Large intestine (tissue), 12 donors: ENCODE data around the gene SNUPN. TPM values are rescaled to one million over a fixed set of nuclear protein-coding genes. Genes with fewer than 3 reads are reported as not detected.

Source experiments
- DNase-seq, 2 donors: peaks; one replicate each; pipeline versions ENCODE4 v3.0.0 to v3.0.0-alpha.2; 2013
- H3K27ac ChIP-seq: one replicate; pipeline ENCODE4 v1.5.1; 2013; ENCODE audit warnings: low read length
- H3K27me3 ChIP-seq: 2 replicates; pipeline ENCODE4 v1.6.1; 2013; ENCODE audit warnings: low read length; ENCODE audit not compliant: control insufficient read depth, insufficient read depth
- H3K36me3 ChIP-seq: 2 replicates; pipeline ENCODE4 v1.6.1; 2013; ENCODE audit warnings: low read length; ENCODE audit not compliant: control insufficient read depth, insufficient read depth
- H3K4me1 ChIP-seq: one replicate; pipeline ENCODE4 v1.6.1; 2013; ENCODE audit warnings: low read length; ENCODE audit not compliant: control insufficient read depth, insufficient read depth
- H3K4me3 ChIP-seq: one replicate; pipeline ENCODE4 v1.5.1; 2013; ENCODE audit warnings: low read length
- H3K9me3 ChIP-seq: one replicate; pipeline ENCODE4 v1.6.1; 2013; ENCODE audit warnings: mild to moderate bottlenecking, low read depth, low read length, moderate library complexity; ENCODE audit not compliant: control insufficient read depth
- WGBS: methylation state at CpG from one replicate; pipeline ENCODE4 v1.1.5; 2013; ENCODE audit warnings: low lambda C conversion rate; ENCODE audit not compliant: insufficient coverage; 5-methylcytosine and 5-hydroxymethylcytosine counted together
- long read RNA-seq, 11 donors: transcript quantifications; one replicate each; lab custom pipeline, GENCODE V29; 2026
- polyA plus RNA-seq: library from polyadenylated mRNA; unstranded; fragments of 120-200 nt; gene quantifications from one replicate; pipeline ENCODE4 v1.2.1, GENCODE V29; 2013

Gene SNUPN
- 21.3 TPM for polyA plus RNA-seq
- long read RNA-seq, donor 1, partial matches to known transcripts = 0 of 4 reads
- long read RNA-seq, donor 1, other reads (novel, unspliced or antisense) = 0 of 4 reads
- long read RNA-seq, donor 2, transcript SNUPN-201 (9 exons, 1,513 nt) = major isoform, 5 of 10 reads
- long read RNA-seq, donor 2, partial matches to known transcripts = 0 of 10 reads
- long read RNA-seq, donor 2, other reads (novel, unspliced or antisense) = 0 of 10 reads
- long read RNA-seq, donor 3 = 0 reads
- long read RNA-seq, donor 4, partial matches to known transcripts = 0 of 2 reads
- long read RNA-seq, donor 4, other reads (novel, unspliced or antisense) = 0 of 2 reads
- long read RNA-seq, donor 5, partial matches to known transcripts = 0 of 6 reads
- long read RNA-seq, donor 5, other reads (novel, unspliced or antisense) = 0 of 6 reads
- long read RNA-seq, donor 6, partial matches to known transcripts = 0 of 12 reads
- long read RNA-seq, donor 6, other reads (novel, unspliced or antisense) = 0 of 12 reads
- long read RNA-seq, donor 7, transcript SNUPN-201 (9 exons, 1,513 nt) = major isoform, 6 of 7 reads
- long read RNA-seq, donor 7, partial matches to known transcripts = 0 of 7 reads
- long read RNA-seq, donor 7, other reads (novel, unspliced or antisense) = 0 of 7 reads
- long read RNA-seq, donor 8, transcript SNUPN-201 (9 exons, 1,513 nt) = major isoform, 7 of 9 reads
- long read RNA-seq, donor 8, partial matches to known transcripts = 0 of 9 reads
- long read RNA-seq, donor 8, other reads (novel, unspliced or antisense) = 0 of 9 reads
- long read RNA-seq, donor 9, transcript SNUPN-201 (9 exons, 1,513 nt) = major isoform, 6 of 11 reads
- long read RNA-seq, donor 9, transcript SNUPN-206 (9 exons, 1,682 nt) = minor isoform, 5 of 11 reads
- long read RNA-seq, donor 9, partial matches to known transcripts = 0 of 11 reads
- long read RNA-seq, donor 9, other reads (novel, unspliced or antisense) = 0 of 11 reads
- long read RNA-seq, donor 10, transcript SNUPN-201 (9 exons, 1,513 nt) = major isoform, 6 of 9 reads
- long read RNA-seq, donor 10, partial matches to known transcripts = 0 of 9 reads
- long read RNA-seq, donor 10, other reads (novel, unspliced or antisense) = 0 of 9 reads
- long read RNA-seq, donor 11, transcript SNUPN-201 (9 exons, 1,513 nt) = major isoform, 8 of 11 reads
- long read RNA-seq, donor 11, partial matches to known transcripts = 0 of 11 reads
- long read RNA-seq, donor 11, other reads (novel, unspliced or antisense) = 0 of 11 reads

GRCh38 chr15:75625542-75626347, at the start of gene SNUPN:
TSS of gene SNUPN (minus strand) at chr15:75625725. CDS start at chr15:75621051, 4,674 bp downstream.
- H3K4me1 ChIP-seq = peaks cover 4% of the 10 kb centered on the region
- H3K27me3 ChIP-seq = no peaks in the 10 kb centered on the region
- peak; percentile 95 to 98 for DNase-seq
- WGBS = no CpG with 5 or more reads among the region's 47 CpGs
- H3K36me3 ChIP-seq = peaks cover under 1% of the 10 kb centered on the region
- peak within 1 kb of the TSS; percentile 100 for H3K4me3 ChIP-seq
- no peaks in the 10 kb centered on the region for H3K9me3 ChIP-seq
- peak within 1 kb of the TSS; percentile 90 for H3K27ac ChIP-seq

- Histone ChIP-seq H3K27me3 (no peaks in the 10 kb centered on the region), H3K36me3 (peaks cover 6% of the 10 kb centered on the region), H3K4me1 (peaks cover 35% of the 10 kb centered on the region), H3K9me3 (peaks cover 8% of the 10 kb centered on the region), H3K27ac (no peak overlapping the region), H3K4me3 (no peak overlapping the region)
- no peak for DNase-seq
- WGBS = no CpG with 5 or more reads among the region's 8 CpGs
These were observed 48.8 kb upstream of the SNUPN start for GRCh38 chr15:75674366-75674765.

- peak; percentile 48 to 66 for DNase-seq
- peaks cover 6% of the 10 kb centered on the region for H3K36me3 ChIP-seq
- peaks cover 8% of the 10 kb centered on the region for H3K9me3 ChIP-seq
- peak overlapping the region; percentile 55 for H3K27ac ChIP-seq
- H3K4me1 ChIP-seq = peaks cover 35% of the 10 kb centered on the region
- no CpG with 5 or more reads among the region's 10 CpGs for WGBS
- H3K4me3 ChIP-seq = no peak overlapping the region
- H3K27me3 ChIP-seq = no peaks in the 10 kb centered on the region
These were observed 48.1 kb upstream of the SNUPN start for GRCh38 chr15:75673426-75674235.

- WGBS = no CpG with 5 or more reads among the region's 14 CpGs
- Histone ChIP-seq H3K9me3 (peaks cover 8% of the 10 kb centered on the region), H3K27ac (peak overlapping the region; percentile 55), H3K4me1 (peaks cover 31% of the 10 kb centered on the region), H3K4me3 (no peak overlapping the region), H3K36me3 (peaks cover 6% of the 10 kb centered on the region), H3K27me3 (no peaks in the 10 kb centered on the region)
- peak; percentile 64 to 73 for DNase-seq
These were observed 47.3 kb upstream of the SNUPN start for GRCh38 chr15:75672646-75673425.

- peak overlapping the region; percentile 23 for H3K27ac ChIP-seq
- H3K4me3 ChIP-seq = no peak overlapping the region
- H3K4me1 ChIP-seq = peaks cover 33% of the 10 kb centered on the region
- no CpG with 5 or more reads among the region's 11 CpGs for WGBS
- no peaks in the 10 kb centered on the region for H3K27me3 ChIP-seq
- H3K36me3 ChIP-seq = peaks cover 5% of the 10 kb centered on the region
- DNase-seq = no peak
- peaks cover 8% of the 10 kb centered on the region for H3K9me3 ChIP-seq
These were observed 46.4 kb upstream of the SNUPN start for GRCh38 chr15:75671730-75672602.

- Histone ChIP-seq H3K4me1 (peaks cover 46% of the 10 kb centered on the region), H3K36me3 (no peaks in the 10 kb centered on the region), H3K4me3 (no peak overlapping the region), H3K27ac (no peak overlapping the region), H3K27me3 (no peaks in the 10 kb centered on the region), H3K9me3 (no peaks in the 10 kb centered on the region)
- DNase-seq = no peak
- no CpG with 5 or more reads among the region's 6 CpGs for WGBS
These were observed 44.3 kb upstream of the SNUPN start for GRCh38 chr15:75669879-75670212.

- DNase-seq = no peak
- Histone ChIP-seq H3K27me3 (no peaks in the 10 kb centered on the region), H3K9me3 (no peaks in the 10 kb centered on the region), H3K36me3 (no peaks in the 10 kb centered on the region), H3K4me1 (peaks cover 51% of the 10 kb centered on the region), H3K4me3 (no peak overlapping the region), H3K27ac (no peak overlapping the region)
- WGBS = no CpG with 5 or more reads among the region's 14 CpGs
These were observed 43.8 kb upstream of the SNUPN start for GRCh38 chr15:75669191-75669878.
